GM19023 (cell line): Measurements from ENCODE around the gene PGGT1B.

Experiments used
- ATAC-seq: cut with Tn5 transposase; IDR thresholded peaks from one replicate; pipeline ENCODE4 v1.9.1; 2021; ENCODE audit warnings: mild to moderate bottlenecking, moderate library complexity; ENCODE audit not compliant: unreplicated experiment

PGGT1B gene

DNA sequence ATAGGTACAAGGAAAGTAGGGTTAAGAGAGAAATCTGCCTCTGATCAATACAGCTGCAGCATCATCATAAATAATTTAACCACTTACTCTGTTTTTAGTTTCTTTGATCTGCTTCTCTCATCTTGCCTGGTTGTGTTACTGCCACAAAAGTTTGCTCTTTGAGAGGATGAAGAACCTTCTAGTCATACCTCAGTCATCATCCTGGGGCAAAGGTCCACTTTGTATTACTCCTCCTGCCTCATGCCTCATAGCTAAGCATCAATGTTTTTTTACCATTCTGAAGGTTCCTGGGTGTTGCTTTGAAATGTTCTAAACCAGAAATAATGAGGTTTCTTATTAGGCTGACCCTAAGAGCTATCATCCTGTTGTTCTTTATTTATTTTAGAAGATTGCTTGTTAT, 75.9 kb downstream of the PGGT1B start:
- no peak for ATAC-seq

DNA sequence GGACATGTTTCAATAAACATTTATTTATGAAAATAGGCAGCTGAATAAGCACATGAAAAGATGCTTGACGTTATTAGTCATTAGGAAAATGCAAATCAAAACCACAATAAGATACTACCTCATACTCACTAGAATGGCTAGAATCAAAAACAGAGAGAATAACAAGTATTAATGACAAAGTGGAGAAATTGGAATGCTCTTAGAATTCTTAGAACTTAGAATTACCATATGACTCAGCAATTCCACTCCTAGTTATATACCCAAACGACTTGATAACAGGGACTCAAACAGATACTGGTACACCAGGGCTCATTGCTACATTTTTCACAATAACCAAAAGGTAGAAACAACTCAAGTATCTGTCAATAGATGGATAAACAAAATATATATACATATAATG, 77.9 kb downstream of the PGGT1B start:
- no peak for ATAC-seq

DNA sequence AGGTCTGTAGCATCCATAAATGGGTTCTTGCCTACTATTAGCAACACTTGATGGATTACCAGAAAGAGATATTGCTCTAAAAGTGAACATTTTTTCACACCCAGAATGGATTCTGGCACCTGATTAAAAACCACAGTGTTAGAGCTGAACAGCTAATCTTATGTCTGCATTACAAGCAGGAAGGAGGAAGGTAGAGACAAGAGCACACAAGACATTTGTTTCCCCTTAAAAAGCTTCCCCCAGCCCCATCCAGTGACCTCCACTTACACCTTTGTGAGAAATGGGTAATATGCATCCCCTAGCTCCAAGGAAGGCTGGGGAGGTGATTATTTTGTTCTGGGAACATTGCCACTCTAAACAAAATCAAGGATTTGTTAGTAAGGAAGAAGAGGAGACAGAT, 80.9 kb downstream of the PGGT1B start:
- no peak for ATAC-seq

GRCh38 chr5:115180165-115180709, 82.4 kb downstream of the PGGT1B start:
- peak; percentile 61 for ATAC-seq

DNA sequence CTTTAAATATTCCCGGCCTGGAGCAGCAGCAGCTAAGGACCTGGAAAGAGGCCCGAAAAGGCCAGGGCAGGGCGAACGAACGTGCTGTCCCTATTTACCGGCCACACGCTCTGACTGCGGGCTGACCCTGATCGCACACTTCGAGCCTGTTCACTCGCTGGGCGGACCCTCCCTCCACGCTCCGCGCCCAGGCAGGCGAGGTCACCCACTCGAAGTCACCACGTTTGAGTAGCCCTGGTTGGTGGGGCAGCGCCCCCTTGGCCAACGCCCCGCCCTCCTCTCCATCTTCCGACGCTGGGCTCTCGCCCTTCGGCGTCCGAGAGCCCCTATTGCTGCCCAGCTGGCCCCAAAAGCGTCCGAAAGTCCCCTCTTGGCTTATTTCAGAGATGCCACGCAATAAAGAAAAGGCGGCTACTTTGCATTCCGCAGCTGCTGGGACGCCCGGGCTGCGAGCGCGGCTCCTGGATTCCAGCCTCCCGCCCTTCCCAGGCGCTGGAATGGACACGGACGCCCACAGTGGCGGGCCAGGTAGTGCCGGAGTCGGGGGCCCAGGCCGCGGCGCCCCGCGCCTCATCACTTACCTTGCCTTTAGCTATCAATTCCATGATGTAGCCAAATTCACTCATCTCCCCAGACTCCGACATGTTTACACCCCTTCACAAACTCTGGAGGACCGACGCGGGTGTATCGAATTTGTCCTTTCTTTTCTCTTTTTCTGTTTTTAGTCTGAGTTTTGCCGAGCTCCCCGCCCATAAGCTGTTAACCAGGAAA, 83.1 kb downstream of the PGGT1B start:
- ATAC-seq, result peak; percentile 46

DNA sequence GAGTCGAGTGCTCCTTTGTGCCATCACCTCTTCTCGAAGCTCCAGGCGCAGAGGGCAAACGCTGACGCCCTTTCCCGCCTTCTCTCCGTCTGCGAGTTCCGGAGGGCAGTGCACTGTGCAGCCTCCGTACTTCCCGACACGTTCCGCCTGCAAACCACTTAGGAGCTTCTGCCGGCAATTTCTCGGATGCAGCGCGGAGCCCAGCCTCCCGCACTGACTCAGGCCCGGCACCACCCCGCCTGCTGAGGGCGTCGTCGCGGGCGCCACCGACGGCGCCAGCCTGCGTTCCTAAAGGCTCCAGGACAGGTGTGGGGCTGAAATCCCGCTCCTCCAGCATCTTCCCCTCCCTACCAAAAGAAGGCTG, 83.7 kb downstream of the PGGT1B start:
- no peak for ATAC-seq

- ATAC-seq, result no peak
These were observed 91.7 kb downstream of the PGGT1B start for GRCh38 chr5:115170929-115171510.

GRCh38 chr5:115170134-115170928, 92.3 kb downstream of the PGGT1B start:
- peak; percentile 50 for ATAC-seq

DNA sequence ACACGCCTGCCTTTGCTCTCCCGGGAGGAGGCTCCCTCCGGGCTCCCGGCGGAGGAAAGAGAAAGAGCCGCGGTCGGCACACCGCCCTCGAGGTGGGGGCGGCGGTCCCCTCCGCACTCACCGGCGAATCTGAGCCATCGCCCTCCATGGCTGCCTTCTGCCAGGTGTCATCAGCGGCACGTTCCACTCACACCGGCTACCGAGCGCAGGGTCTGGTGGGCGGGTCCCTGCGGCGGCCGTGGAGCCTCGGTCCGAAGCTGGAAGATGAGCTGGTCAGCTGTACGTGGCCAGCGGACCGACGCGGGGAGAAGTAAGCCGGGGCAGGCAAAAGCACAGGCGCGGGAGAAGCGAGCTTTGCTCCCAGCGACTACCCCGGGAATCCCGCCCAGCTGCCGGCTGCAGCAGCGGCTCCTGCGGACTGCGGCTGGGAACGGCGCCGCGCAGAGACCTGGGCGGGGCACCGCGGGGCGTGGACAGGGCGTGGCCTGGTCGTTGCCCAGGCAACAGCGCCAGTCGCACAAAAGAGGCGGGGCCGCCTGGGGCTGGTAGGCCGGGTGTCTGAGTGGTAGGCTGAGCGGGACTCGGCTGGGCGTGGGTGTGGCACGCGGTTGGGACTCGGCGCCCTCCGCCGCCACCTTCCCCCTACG, 93.1 kb downstream of the PGGT1B start, which contains the start of gene TRIM36:
TRIM36 (minus strand) TSS at position 422 of the 647 bp plus-strand sequence; CDS start at position 148, 274 bp downstream.
- ATAC-seq, result peak; percentile 98

- ATAC-seq, result peak; percentile 10
These were observed 93.7 kb downstream of the PGGT1B start for GRCh38 chr5:115168829-115169486.

DNA sequence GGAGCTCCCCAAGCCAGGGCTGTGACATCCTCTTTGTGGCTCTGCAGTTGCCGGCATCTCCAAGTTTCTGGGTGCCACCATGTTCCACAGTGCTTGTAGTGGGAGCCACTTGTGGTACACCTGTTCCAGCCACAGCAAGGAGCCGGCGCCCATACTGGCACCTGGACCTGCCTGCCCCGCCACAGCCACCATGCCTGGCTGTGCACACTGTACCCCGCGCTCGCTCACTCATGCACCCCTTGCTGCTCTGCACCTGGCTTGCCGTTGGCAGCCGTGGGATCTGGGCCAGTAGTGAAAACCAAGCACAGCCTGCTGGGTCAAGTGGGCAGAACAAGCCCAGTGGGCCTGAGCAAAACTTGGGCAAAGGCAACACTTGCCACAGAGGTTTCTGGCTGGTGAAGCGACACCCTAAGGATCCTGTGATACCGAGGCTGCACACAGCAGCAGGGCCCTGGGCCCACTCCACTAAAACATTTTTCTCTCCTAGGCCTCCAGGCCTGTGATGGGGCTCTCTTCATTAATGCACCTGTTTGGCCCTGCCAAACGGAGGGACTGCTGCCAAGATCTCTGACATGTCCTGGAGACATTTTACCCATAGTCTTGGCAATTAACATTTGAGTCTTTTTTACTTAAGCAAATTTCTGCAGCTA, 95.8 kb downstream of the PGGT1B start:
- ATAC-seq, result no peak

DNA sequence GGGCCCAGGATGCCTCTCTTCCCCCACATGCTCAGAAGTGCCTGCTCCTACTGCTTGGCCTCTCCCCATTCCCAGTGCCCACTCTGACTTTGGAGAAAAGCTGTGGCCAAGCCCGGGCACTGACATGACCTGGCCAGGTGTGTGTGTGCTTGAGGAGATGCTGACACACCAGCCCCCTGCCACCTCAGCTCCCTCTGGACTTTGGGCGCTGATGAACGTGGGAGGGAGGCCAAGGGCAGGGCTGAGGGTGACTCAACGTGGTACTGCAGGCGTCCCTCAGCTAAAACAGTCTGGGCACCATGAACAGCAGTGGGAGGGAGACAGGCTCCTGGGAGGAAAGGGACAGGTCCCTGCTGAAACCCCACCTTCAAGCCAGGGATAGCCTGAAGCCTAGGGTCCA, 96.9 kb downstream of the PGGT1B start:
- ATAC-seq, result no peak

DNA sequence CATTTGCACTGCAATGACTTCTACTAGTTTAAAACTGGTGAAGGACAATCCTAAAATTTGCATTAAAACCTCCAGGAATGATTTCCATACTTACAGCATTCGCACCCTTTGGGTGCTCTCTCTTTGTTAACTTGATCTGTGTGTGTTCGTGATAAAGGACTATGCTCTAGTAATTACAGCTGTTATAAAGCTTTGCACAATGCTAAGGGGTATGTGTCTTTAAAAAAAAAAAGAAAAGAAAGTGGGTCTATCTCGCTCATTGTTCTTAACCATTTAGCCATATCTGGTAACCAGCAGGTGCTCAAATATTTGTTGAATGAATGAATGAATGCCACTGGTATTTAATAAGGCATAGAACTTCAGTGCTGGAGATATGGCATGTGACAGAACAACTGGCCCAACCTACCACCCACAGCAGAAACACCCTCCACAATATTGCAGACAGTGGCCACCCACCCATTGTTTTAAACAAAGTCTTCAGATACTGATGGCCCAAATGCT, 101.7 kb downstream of the PGGT1B start:
- ATAC-seq, result no peak
